ENCODE data around the gene RAB36. TPM values are rescaled to one million over a fixed set of nuclear protein-coding genes. Genes with fewer than 3 reads are reported as not detected.
A peak's percentile ranks its signal among the peaks of the same experiment; 100 is the strongest.

RAB36 gene
- total and polyA plus RNA-seq, 8 donors, result 3.8 to 15.0 (median 10.1) TPM

DNA sequence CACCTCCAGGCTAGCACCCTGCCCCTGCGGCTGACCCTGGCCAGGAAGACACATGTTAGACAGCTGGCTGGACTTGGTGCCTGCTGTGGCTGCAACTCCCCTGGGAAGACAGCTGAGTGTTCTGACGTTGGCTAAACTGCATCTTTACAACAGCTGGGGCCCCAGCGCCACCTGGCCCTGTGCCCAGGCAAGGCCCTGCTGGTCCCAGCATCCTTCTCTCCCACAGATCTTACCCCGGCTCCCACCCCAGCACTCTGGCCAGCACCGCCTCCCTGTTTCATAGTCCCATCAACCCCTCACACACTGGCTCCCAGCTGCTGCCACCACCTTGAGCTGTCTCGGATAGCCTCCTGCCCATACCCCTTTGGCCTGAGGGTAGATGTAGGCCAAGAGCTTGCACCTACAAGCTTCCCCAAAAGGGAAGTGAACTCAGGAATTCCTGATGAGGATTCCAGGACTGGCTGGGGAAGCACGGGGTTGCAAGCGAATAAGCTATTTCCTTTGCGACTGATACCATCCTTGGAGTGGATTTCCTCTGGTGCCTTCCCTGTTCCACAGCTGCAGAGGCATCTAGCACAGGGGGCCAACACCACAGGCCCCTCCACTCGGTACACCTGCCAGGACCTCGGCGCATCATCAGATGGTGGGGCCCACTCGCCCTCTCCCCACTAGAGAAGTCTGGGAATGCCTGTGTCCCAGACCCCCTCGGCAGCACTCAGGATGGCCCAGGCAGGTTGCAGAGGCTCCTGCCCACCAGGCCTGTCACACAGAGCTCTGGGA is 32.0 kb upstream of the RAB36 start:
- H3K9me3 ChIP-seq, result no peaks in the 10 kb centered on the region
- H3K4me1 ChIP-seq, result no peaks in the 10 kb centered on the region
- intact Hi-C loops (cut with DNase I), result no loop called here
- H3K4me3 ChIP-seq, result no peak overlapping the region
- ATAC-seq, result no peak
- TF ChIP-seq, protein P1, sequence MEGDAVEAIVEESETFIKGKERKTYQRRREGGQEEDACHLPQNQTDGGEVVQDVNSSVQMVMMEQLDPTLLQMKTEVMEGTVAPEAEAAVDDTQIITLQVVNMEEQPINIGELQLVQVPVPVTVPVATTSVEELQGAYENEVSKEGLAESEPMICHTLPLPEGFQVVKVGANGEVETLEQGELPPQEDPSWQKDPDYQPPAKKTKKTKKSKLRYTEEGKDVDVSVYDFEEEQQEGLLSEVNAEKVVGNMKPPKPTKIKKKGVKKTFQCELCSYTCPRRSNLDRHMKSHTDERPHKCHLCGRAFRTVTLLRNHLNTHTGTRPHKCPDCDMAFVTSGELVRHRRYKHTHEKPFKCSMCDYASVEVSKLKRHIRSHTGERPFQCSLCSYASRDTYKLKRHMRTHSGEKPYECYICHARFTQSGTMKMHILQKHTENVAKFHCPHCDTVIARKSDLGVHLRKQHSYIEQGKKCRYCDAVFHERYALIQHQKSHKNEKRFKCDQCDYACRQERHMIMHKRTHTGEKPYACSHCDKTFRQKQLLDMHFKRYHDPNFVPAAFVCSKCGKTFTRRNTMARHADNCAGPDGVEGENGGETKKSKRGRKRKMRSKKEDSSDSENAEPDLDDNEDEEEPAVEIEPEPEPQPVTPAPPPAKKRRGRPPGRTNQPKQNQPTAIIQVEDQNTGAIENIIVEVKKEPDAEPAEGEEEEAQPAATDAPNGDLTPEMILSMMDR (IDR thresholded peaks at IDR 0.05), result no peak
- H3K36me3 ChIP-seq, result no peaks in the 10 kb centered on the region
- no peak overlapping the region for H3K27ac ChIP-seq
- no peaks in the 10 kb centered on the region for H3K27me3 ChIP-seq
- DNase-seq, result peak in 2 of 4 donors; percentile 45 to 63

DNA sequence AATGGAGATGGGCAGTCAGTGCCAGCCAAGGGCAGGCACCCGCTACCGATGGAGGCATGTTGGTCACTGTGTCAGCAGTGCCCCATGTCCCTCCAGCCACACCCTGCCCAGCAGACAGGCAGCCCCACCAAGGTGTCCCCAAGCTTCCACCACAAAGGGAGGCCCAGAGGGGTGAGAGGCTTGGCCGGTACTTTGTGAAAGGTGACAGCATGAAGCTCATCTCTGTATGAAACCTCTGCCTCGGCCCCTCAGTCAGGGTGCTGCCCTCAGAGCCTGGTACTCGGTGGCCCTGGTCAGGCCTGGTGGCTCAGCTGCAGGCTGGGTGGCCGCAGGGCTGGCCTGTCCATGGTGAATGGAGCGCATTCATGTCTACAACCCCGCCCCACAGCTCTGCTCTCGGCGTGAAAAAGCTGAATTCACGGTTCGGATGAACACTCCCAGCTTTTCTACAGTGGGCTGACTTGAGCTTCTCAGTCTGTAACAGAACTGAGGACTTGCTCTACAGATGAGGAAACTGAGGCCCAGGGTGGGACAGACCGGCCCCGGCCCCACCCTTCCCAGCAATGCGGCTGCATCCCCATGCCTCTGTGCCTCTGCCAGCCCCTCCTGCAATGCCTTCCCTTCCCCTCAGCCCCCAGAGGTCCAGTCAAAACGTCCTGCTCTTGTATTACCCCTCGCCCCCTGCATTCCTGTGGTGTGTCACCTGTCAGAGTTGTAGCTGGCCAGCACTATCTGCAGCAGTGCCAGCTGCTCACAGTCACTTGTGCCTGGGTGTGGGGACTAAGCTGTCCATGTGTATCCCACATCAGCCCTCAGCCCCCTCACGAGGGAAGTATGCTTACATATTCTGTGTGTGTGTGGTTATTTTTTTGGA is 31.2 kb upstream of the RAB36 start:
- no peak for DNase-seq
- H3K27me3 ChIP-seq, result no peaks in the 10 kb centered on the region
- no peak overlapping the region for H3K27ac ChIP-seq
- TF ChIP-seq, protein P1 (IDR thresholded peaks at IDR 0.05), result no peak
- intact Hi-C loops (cut with DNase I), result no loop called here
- H3K4me3 ChIP-seq, result no peak overlapping the region
- no peaks in the 10 kb centered on the region for H3K36me3 ChIP-seq
- no peaks in the 10 kb centered on the region for H3K4me1 ChIP-seq
- no peaks in the 10 kb centered on the region for H3K9me3 ChIP-seq
- ATAC-seq, result no peak

DNA sequence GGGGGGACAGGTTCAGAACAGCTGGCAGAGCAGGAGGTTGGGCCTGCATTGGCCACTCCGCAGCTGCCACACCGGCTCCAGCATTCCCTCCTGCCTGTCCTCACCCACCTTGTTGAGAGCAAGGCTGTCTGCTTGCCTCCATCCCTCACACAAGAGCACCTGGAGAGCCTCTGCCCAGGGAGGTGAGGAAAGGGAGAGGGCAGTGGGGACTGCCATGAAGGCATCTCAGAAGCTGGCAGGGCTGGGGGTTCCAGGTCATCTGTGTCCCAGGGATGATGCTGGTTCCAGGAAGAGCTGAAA is 30.6 kb upstream of the RAB36 start:
- TF ChIP-seq, protein P1 (IDR thresholded peaks at IDR 0.05), result no peak
- no peak overlapping the region for H3K4me3 ChIP-seq
- intact Hi-C loops (cut with DNase I), result no loop called here
- ATAC-seq (no peak), DNase-seq (no peak)
- H3K27me3 ChIP-seq, result no peaks in the 10 kb centered on the region
- no peaks in the 10 kb centered on the region for H3K9me3 ChIP-seq
- no peak overlapping the region for H3K27ac ChIP-seq
- H3K36me3 ChIP-seq, result no peaks in the 10 kb centered on the region
- H3K4me1 ChIP-seq, result no peaks in the 10 kb centered on the region

DNA sequence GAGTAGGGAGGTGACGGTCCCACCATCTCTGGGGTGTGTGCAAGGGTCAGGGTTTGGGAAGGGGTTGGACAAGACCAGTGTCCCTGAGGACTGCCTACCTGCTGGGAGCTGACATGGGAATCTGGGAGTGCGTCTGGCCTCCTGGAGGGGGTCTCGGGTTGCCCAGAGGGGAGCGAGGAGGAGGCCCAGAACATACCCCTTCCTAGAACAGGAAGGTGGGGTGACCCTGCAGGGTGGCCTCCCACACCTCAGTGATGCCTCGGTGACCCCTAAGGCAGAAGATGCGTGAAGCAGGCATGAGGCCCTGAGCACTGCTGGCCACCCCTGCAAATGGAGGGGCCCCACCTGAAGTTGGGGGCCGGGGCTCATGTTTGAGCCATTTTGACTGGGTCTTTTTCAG is 29.9 kb upstream of the RAB36 start:
- ATAC-seq (no peak), DNase-seq (no peak)
- no peak overlapping the region for H3K4me3 ChIP-seq
- H3K27me3 ChIP-seq, result no peaks in the 10 kb centered on the region
- TF ChIP-seq, protein P1 (IDR thresholded peaks at IDR 0.05), result no peak
- no peaks in the 10 kb centered on the region for H3K4me1 ChIP-seq
- no peaks in the 10 kb centered on the region for H3K9me3 ChIP-seq
- intact Hi-C loops (cut with DNase I), result no loop called here
- H3K36me3 ChIP-seq, result no peaks in the 10 kb centered on the region
- no peak overlapping the region for H3K27ac ChIP-seq

DNA sequence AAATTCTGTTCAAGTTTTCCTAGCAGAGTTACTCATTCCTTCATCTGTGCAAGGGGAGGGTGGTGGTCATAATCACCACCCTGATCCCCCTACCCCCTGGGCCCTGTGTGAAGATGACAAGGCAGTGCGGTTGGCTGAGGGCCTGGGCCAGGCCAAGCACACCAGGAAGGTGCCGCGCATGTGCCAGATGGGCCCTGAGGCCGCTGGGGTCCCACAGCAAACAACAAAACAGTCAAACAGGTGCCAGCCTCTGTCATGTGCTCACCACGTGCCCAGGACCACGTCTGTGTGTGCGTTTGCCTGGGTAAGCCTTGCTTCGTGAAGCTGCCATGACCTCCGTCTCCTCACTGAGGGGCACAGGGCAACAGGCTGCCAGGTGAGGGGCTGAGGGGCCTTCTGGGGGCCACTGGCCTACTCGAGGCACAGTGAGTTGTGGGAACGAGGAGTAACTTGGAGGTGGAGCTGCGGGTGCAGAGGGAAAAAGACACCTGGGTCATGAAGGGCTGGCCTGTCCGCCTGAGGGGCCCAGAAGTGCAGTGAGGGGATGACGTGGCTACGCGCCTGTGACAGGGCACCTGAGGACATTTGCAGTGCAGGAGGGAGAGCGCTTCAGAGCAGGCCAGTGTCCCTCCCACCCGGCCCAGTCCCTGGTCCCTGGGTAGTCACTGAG is 29.3 kb upstream of the RAB36 start:
- intact Hi-C loops (cut with DNase I), result no loop called here
- H3K27ac ChIP-seq, result no peak overlapping the region
- no peak overlapping the region for H3K4me3 ChIP-seq
- H3K27me3 ChIP-seq, result no peaks in the 10 kb centered on the region
- no peaks in the 10 kb centered on the region for H3K9me3 ChIP-seq
- no peaks in the 10 kb centered on the region for H3K4me1 ChIP-seq
- ATAC-seq (no peak), DNase-seq (no peak)
- no peaks in the 10 kb centered on the region for H3K36me3 ChIP-seq
- TF ChIP-seq, protein P1 (IDR thresholded peaks at IDR 0.05), result no peak
